ENCODE measurements around the gene DEF6. TPM values are rescaled to one million over a fixed set of nuclear protein-coding genes. Genes with fewer than 3 reads are reported as not detected.

DEF6 gene
- total RNA-seq, 1 donor: 0.18 TPM

DNA sequence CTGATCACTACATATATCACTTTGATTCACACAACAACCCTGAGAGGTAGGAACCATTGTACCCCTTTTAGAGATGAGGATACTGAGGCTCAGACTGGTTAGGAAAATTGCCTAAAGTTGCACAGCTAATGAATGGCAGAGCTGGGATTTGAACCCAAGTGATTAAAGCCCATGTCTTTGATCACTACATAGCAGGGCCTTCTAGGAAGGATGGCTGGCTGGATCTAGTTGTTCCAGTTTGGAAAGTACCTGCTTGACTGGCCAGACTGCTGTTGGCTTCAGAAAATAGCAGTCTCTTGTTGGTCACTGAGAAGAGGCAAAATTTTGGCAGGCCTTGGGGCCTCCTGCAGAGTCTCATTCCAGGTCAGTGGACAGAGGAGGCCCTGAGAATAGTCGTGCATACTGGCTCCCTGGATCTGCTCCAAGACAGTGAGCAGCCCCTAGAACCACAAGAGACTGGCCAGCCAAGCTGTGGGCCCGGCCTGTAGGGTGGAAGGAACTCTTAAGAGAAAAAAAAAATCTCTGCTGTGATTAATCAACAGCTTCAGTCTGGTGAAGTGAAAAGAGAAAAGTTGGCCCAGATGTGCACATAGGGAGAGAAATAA, 62.2 kb downstream of the DEF6 start:
- DNase-seq (ENCODE audit: low read depth): peak; percentile 96
- no peak overlapping the region for H3K4me3 ChIP-seq (ENCODE audit: low read depth, low read length)
- no peak for TF ChIP-seq CTCF (IDR thresholded peaks at IDR 0.05; ENCODE audit: insufficient read depth, low read length)

DNA sequence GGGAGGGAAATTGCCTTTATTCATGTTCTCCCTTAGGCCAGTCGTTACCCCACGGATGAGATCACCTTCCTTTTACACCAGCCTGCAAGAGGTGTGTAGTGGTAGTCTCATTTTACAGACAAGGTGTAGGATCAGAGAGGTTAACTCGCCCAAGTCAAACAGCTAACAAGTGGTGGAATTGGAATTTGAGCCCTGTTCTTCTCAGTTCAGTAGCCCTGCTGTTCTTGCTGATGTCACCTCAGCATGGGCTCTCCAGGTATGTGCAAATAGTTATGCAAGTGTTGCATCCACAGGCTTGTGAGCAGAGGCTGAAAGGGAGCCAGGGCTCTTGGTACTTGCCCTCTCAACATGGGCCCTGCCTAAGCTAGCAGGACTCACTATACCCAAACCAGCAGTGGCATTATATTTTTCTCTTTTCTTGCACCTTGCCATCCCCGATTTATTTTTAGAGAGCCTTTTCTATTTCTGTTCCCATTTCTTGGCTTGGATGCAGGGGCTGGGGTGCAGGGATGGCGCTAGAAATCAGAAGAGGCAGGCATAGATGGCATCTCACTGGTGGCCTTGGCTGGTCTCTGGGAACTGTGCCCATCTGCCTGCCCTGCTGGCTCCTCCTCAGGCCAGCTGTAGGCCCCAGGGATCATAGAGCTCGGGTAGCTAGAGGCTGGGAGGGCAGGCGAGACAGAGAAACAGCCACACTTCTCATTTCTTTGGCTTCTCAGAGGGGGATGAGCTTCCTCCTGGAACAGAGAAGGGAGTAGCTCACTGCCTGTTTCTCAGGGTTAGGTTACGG, 62.9 kb downstream of the DEF6 start:
- H3K4me3 ChIP-seq (ENCODE audit: low read depth, low read length): no peak overlapping the region
- no peak for DNase-seq (ENCODE audit: low read depth)
- no peak for TF ChIP-seq CTCF (IDR thresholded peaks at IDR 0.05; ENCODE audit: insufficient read depth, low read length)

DNA sequence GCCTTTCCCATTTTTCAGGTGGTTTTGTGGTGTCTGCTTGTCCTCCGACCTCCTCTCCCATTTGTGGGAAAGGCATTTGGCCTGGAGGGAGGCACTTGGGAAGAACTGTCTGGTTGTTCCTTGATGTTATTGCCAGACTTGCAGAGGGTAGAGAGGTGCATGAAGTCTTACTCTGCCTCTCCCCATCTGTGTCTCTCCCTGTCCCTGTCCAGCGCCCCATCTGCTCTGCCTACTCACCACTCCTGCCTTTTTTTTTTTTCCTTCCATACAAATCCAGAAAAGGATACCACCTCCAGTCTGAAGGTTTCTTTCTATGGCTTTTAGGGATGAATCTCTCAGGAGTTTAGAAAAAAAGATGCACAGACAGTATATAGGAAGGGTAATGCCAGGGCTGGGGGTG, 64.6 kb downstream of the DEF6 start:
- DNase-seq (ENCODE audit: low read depth): no peak
- H3K4me3 ChIP-seq (ENCODE audit: low read depth, low read length): no peak overlapping the region
- TF ChIP-seq CTCF (IDR thresholded peaks at IDR 0.05; ENCODE audit: insufficient read depth, low read length): no peak

- no peak for DNase-seq (ENCODE audit: low read depth)
- H3K4me3 ChIP-seq (ENCODE audit: low read depth, low read length): no peak overlapping the region
- TF ChIP-seq CTCF (IDR thresholded peaks at IDR 0.05; ENCODE audit: insufficient read depth, low read length): no peak
Observed at GRCh38 chr6:35363293-35363750, 65.7 kb downstream of the DEF6 start.

DNA sequence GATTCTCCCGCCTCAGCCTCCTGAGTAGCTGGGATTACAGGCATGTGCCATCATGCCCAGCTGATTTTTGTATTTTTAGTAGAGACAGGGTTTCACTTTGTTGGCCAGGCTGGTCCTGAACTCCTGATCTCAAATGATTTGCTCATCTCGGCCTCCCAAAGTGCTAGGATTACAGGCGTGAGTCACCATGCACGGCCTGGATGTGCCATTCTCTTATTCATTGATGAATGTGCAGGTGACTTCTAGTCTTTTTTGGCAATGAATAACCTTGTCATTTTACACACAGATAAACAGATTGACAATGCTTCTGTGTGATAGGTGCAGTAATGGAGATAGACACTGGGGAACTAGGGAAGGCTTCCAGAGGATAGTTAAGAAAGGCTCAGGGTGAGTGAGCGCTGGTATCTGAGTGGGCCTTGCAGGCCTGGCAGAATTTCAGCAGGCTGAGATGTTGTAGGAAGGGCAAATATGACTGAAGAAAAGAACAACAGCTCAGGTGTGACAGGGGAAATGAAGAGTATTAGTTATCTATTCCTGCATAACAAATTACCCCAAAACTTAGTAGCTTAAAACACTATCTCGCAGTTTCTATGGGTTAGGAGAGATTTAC, 68.1 kb downstream of the DEF6 start:
- TF ChIP-seq CTCF (IDR thresholded peaks at IDR 0.05; ENCODE audit: insufficient read depth, low read length): no peak
- DNase-seq (ENCODE audit: low read depth): no peak

GRCh38 chr6:35366204-35366596, 68.6 kb downstream of the DEF6 start:
- no peak overlapping the region for H3K4me3 ChIP-seq (ENCODE audit: low read depth, low read length)
- no peak for DNase-seq (ENCODE audit: low read depth)
- no peak for TF ChIP-seq CTCF (IDR thresholded peaks at IDR 0.05; ENCODE audit: insufficient read depth, low read length)

More for the DNA sequence above, 68.1 kb downstream of the DEF6 start:
- H3K4me3 ChIP-seq (ENCODE audit: low read depth, low read length): no peak overlapping the region

Data from fibroblast of the aortic adventitia (primary cell).